ENCODE measurements around the gene RHO.
A peak's percentile ranks its signal among the peaks of the same experiment; 100 is the strongest.
"Not testable (repeated sequence)": the region's sequence is repeated elsewhere in the genome, so short reads cannot be mapped to it uniquely, and the experiment has no call there.

Gene RHO

GRCh38 chr3:129493206-129493605 is 35.2 kb upstream of the RHO start:
- CTCF ChIA-PET: interaction anchor here (0.6 kb wide), 1 partner anchor 213 kb away, joined by 3 read pairs; no protein-coding TSS in a partner anchor
- TF ChIP-seq, protein P1, sequence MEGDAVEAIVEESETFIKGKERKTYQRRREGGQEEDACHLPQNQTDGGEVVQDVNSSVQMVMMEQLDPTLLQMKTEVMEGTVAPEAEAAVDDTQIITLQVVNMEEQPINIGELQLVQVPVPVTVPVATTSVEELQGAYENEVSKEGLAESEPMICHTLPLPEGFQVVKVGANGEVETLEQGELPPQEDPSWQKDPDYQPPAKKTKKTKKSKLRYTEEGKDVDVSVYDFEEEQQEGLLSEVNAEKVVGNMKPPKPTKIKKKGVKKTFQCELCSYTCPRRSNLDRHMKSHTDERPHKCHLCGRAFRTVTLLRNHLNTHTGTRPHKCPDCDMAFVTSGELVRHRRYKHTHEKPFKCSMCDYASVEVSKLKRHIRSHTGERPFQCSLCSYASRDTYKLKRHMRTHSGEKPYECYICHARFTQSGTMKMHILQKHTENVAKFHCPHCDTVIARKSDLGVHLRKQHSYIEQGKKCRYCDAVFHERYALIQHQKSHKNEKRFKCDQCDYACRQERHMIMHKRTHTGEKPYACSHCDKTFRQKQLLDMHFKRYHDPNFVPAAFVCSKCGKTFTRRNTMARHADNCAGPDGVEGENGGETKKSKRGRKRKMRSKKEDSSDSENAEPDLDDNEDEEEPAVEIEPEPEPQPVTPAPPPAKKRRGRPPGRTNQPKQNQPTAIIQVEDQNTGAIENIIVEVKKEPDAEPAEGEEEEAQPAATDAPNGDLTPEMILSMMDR (conservative IDR thresholded peaks at IDR 0.05; ENCODE audit: low read depth): no peak
- H3K27ac ChIP-seq: no peak overlapping the region
- POLR2A ChIA-PET (ENCODE audit: low non-redundant PET): interaction anchor here (0.6 kb wide), 1 partner anchor 133 kb away, joined by 7 read pairs; no protein-coding TSS in a partner anchor
- no peak for DNase-seq (ENCODE audit: low spot score)

DNA sequence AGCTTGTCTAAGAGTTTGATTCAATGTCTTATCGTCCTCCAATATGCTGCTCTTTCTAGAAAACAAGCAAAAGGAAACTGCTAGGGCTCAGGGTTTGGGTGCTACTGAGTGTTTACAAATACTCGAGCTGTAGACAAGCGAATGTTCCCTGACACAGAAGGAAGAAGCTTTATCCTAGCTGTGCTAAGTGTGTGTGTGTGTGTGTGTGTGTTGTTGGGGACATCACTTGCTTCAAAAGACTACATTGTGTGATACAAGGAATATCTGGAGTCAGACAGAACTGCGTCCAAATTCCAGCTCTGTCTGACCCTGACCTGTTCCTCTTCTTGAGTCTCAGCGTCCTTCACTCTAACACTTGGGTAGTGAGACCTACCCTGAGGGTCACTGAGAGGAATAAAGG is 33.9 kb upstream of the RHO start:
- H3K27ac ChIP-seq; POLR2A ChIA-PET (ENCODE audit: low non-redundant PET); DNase-seq (ENCODE audit: low spot score): not testable (repeated sequence)
- CTCF ChIA-PET: interaction anchor here (0.6 to 1.1 kb wide), 2 partner anchors 54 to 331 kb away, joined by 3 read pairs; no protein-coding TSS in a partner anchor

DNA sequence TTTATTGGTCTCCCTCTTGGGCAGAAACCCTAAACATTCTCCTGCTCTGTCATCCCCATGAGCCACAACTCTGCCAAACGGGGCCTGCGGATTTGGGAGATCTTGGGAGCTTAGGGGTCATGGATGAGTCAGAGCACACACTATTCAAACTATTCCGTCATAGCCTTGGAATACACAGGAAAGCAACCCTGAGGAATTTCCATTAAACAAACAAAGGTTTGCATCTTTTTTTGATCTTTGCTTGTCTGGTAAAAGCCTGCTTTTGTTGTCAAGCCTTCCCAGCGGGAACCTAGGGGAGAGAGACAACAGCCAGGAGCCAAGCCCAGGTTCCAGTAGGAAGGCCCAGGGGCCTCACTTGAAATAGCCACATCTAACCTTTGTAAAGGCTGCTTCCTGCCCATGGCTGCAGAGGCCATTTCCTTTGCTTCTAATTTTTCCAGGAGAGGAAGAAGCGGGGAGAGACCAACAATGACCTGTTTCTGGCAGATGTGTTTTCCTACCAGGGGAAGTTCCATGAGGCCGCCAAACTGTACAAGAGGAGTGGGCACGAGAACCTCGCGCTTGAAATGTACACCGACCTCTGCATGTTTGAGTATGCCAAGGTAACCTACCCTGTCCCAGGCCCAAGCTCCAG is 33.3 kb upstream of the RHO start:
- CTCF ChIA-PET: interaction anchor here (0.6 kb wide), 1 partner anchor 55 kb away, joined by 3 read pairs; no protein-coding TSS in a partner anchor
- POLR2A ChIA-PET (ENCODE audit: low non-redundant PET); DNase-seq (ENCODE audit: low spot score): not testable (repeated sequence)
- peak overlapping the region; percentile 61 for H3K27ac ChIP-seq

DNA sequence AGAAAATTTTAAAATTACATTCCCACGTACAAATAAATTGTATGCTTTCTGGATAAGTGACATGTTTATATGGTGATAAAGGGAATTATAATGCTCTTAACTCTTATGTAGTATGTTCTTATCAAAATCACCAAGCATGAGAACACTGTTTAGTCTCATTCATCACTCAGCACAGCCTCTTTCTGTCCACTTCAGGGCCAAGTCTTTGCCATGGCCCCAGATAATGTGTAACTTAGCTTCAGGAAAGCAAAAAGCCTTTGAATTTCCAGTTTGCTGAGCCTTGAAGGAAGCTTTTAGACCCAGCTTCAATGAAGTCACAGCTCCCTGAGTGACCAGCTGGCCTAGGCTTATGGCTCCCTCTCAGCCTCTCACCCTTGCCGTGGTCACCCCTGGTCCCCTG is 30.6 kb upstream of the RHO start:
- H3K27ac ChIP-seq; DNase-seq (ENCODE audit: low spot score); POLR2A ChIA-PET (ENCODE audit: low non-redundant PET): not testable (repeated sequence)
- CTCF ChIA-PET: interaction anchor here (0.7 kb wide), 1 partner anchor 66 kb away, joined by 4 read pairs; no protein-coding TSS in a partner anchor

- DNase-seq (ENCODE audit: low spot score); POLR2A ChIA-PET (ENCODE audit: low non-redundant PET); H3K27ac ChIP-seq: not testable (repeated sequence)
- CTCF ChIA-PET: interaction anchor here (0.7 kb wide), 1 partner anchor 67 kb away, joined by 4 read pairs; no protein-coding TSS in a partner anchor
Measured at GRCh38 chr3:129498603-129499488, 29.6 kb upstream of the RHO start.

- H3K27ac ChIP-seq; DNase-seq (ENCODE audit: low spot score); POLR2A ChIA-PET (ENCODE audit: low non-redundant PET): not testable (repeated sequence)
- CTCF ChIA-PET: interaction anchor here (0.9 kb wide), 1 partner anchor 9 kb away, joined by 3 read pairs; no protein-coding TSS in a partner anchor
Measured at GRCh38 chr3:129499604-129500333, 28.7 kb upstream of the RHO start.

DNA sequence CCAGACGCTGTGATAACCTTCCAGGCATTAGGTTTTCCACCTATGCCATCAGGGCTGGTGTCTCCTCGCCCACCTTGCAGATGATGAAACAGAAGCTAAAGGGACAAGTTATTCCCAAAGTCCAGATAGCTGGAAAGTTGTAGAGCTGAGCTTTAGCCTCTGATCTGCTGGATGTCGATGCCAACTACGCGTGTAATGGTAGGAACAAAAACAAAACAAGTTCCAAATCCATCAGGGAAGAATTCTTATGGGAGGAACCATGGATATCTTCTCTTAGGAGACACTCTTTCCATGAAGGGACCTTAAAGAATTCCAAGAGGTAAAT is 28.1 kb upstream of the RHO start:
- DNase-seq (ENCODE audit: low spot score): no peak
- ChIA-PET POLR2A (ENCODE audit: low non-redundant PET) (no interaction called here), CTCF (interaction anchor here (0.7 to 0.9 kb wide), 2 partner anchors 10 to 133 kb away, joined by 3 to 4 read pairs; no protein-coding TSS in a partner anchor)
- no peak overlapping the region for H3K27ac ChIP-seq
- TF ChIP-seq, protein P1 (conservative IDR thresholded peaks at IDR 0.05; ENCODE audit: low read depth): no peak

DNA sequence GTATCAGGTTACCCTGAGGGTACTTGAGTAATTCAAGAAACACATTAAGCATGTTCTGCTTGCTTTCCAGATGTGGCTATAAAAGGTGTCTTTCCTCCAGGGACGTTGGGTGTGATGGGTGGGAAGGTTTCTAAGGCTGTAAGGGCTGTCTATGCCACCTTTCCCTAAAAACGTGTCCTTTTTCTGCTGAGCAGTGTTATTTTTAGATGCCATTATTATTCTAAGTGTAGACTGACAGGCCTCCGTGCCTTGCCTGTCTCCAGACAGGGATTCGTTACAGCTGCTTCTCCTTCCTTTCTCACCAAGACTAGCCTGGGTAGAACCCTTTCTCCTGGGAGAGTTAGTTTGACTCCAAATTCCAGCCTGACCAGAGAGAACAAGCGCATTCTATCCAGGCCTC is 26.8 kb upstream of the RHO start:
- POLR2A ChIA-PET (ENCODE audit: low non-redundant PET): no interaction called here
- no peak overlapping the region for H3K27ac ChIP-seq
- CTCF ChIA-PET: interaction anchor here (0.6 kb wide), 1 partner anchor 492 kb away, joined by 3 read pairs; no protein-coding TSS in a partner anchor
- no peak for DNase-seq (ENCODE audit: low spot score)
- TF ChIP-seq, protein P1 (conservative IDR thresholded peaks at IDR 0.05; ENCODE audit: low read depth): no peak

Data from RWPE1 (cell line).